A172 (cell line): ENCODE results near the gene NFATC1. TPM values are rescaled to one million over a fixed set of nuclear protein-coding genes. Genes with fewer than 3 reads are reported as not detected.
A peak's percentile ranks its signal among the peaks of the same experiment; 100 is the strongest.

Experiments
- DNase-seq: peaks from one replicate; pipeline ENCODE4 v3.0.0-alpha.2; 2015; ENCODE audit warnings: low spot score
- total RNA-seq: library from RNA; depleted of rRNA; stranded (reverse); fragments of >200 nt; shearing (Covaris generic); gene quantifications from 2 replicates; pipeline ENCODE4 v1.2.3, GENCODE V29; 2014

NFATC1 gene
- total RNA-seq, 1 experiment from 2014 or later = 7.7 TPM

DNA sequence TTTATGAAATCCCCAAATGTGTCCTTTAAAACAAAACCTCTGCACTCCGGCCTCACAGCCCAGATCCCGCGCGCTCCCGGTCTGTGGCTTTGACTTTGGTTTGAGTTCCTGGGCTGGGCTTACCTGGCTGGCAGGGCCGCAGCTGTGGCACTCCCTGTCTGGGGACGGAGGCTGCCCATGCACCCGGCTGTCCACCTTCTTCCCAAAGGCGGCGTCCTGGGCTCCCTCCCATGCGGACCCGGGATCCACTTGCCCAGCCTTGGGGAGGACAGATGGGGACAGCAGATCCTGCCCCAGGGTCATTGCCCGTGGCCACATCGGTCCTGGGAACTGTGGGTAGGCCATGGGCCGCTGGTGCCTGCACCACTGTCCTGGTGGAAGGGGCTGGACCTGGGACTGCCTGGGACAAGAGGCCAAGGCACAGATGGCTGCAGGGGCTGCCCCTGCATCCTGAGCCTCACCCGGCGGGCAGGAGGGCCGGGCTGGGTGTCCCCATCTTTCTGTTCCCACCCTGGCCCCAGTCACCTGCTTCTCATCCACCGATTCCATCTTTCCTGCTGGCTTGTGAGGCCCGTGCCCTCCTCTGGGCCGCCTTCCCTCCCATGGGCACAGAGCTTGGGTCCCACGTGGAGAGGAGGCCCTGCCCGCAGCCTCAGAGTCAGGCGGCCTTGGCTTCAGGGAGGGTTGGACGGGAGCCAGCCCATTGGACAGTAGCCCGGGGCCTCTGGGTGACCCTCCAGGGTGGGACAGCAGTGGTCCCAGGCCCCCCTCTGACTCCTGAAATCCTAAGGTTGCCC lies 27.7 kb downstream of the NFATC1 start:
- DNase-seq = no peak

DNA sequence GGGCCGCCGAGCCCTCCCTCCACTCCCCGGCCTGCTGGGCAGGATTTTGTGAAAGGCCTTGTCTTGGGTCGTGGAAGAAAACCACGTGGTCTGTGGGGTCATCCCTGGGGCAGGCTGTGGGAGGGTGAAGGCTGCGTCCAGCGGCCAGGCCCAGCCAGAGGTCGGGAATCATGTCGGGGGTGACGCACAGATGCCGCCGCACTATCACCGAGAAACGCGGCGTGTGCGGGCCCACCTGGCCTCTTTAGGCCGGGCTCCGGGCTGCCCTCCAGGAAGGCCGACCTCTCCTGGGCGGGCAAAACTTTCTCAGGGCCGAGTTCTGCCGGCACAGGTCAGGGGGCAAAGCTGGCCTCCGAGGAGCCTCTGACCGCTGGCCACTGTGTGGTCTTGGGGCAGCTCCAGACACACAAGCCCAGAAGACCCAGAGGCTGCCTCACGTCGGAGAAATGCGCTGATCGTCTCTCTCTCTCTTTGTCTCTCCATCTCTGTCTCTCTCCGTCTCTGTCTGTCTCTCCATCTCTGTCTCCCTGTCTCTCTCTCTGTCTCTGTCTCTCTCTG lies 28.4 kb downstream of the NFATC1 start:
- no peak for DNase-seq

DNA sequence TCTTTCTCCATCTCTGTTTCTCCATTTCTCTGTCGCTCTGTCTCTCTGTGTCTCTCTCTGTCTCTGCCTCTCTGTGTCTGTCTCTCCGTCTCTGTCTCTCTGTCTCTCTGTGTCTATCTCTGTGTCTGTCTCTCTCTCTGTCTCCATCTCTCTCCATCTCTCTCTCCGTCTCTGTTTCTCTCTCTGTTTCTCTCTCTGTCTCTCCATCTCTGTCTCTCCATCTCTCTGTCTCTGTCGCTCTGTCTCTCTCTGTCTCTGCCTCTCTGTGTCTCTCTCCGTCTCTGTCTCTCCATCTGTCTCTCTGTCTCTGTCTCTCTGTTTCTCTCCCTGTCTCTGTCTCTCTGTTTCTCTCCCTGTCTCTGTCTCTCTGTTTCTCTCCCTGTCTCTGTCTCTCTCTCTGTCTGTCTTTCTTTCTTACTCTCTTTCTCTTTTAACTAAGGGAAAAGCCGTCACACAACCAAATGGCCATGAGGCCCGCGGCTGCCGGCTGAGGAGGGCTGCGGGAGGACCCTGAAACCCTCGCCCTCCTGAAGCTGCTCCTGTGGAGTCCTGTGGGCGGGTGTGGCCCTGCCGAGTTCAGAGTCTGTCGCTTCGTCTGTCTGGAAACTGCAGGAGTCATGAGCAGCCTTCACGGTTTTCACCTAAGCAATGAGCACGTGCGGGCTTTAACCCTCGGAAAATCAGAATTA lies 29.3 kb downstream of the NFATC1 start:
- no peak for DNase-seq

DNA sequence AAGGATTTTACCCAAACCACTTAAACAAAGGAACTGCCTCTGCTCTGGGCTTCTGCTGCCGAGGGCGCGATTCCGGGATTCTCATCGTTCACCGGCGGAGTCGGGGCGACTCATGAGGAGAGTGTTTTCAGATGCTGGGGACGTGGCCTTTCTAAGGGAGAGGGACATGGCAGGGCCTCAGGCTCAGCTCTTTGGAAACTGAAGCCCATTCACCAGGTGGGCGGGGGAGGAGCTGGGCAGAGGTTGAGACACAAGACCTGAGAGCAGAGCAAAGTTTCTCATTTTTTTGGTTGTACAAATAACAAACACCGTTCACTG lies 29.8 kb downstream of the NFATC1 start:
- DNase-seq = no peak

DNA sequence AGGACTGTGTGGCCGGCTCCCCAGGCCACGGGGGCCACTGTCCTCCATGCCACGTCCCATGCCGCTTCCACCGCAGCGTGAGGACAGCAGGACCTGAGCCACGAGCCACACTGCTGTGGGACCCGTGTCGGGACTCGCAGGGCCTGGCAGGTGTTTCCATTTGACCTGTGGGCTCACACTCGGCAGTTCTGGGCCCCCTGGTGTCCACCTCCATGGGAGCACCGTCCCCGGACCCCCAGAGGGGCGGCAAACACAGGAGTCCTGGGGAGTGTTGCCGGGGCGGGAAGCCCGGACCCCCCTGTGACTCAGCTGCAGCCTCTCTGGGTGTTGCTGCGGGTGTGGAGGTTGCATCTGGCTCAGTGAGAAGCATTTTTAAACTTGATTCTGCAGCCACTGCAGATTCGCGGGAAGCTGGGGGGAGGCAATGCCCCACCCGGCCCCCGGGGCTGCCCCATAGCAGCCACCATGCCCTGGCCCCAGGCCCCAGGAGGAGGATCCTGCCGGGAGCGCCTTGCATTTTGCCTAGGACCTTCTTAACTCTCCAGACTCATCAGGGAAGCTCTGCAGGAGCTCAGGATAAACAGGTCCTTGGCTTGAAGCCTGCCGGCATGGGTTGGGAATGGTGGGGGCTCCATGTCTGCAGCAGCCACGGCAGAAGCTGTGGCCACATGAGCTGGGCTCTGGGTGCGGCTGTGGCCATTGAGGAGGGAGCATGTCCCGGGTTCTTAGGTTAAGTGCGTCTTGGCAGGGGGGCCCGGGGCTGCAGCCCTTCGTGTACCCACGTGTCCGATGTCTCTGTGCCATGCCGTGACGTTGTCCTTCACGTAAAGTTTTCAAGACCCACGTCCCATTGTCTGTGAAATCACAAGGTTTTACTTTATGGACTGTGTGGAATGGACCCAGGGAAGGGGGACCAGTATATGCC lies 30.9 kb downstream of the NFATC1 start:
- DNase-seq = no peak

DNA sequence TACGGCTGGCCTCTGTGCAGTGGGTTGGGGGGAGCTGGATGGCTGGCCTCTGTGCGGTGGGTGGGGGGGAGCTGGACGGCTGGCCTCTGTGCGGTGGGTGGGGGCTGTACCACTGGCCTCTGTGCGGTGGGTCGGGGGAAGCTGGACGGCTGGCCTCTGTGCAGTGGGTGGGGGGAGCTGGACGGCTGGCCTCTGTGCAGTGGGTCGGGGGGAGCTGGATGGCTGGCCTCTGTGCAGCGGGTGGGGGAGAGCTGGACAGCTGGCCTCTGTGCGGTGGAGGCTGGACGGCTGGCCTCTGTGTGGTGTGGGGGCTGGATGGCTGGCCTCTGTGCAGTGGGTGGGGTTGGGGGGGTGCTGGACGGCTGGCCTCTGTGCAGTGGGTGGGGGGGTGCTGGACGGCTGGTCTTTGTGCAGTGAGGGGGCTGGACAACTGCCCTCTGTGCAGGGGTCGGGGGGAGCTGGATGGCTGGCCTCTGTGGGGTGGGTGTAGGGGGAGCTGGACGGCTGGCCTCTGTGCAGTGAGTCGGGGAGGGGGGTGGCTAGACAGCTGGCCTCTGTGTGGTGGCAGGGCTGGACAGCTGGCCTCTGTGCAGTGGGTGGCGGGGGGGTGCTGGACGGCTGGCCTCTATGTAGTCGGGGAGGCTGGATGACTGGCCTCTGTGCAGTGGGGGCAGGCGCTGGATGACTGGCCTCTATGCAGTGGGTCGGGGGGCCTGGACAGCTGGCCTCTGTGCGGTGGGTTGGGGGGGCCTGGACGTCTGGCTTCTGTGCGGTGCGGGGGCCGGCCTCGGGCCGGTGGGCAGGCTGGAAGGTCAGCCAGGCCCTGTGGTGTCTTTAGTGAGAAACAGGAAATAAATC lies 31.9 kb downstream of the NFATC1 start:
- no peak for DNase-seq

DNA sequence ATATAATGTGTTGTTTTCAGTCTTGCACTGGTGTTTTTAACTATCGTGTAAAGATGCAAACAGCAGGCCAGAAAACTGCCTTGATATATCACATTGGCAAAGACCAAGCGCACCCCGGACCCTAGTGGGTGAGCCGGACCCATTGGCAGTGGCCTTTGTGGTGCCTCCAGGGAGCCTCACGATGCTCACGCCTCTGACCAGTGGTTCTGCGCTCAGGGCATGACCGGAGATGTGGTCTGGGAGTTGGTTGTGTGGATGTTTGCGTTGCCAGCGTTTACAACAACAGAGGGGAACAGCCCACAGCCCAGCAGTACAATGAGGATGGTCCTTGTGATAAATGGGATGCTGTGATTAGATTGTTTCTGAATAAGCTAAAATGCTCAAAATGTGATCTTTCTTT lies 32.6 kb downstream of the NFATC1 start:
- DNase-seq = no peak

DNA sequence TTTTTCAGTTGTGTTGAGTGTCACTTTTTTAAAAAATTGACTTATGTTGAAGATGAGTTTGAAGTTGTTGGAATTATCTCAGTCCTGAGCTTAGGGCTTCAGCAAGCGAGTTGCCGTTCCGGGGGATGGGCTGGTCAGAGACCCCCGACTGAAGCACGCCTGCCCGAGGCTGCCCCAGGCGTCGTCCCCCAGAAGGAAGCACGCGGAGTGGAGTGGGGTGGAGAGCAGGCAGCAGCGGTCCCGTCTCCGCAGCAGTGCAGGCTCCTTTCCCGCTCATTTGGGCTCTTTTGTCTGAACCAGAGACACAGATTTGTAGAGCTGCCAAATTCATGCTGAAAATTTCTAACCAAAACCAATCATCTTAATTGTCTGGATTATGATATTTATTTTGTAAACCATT lies 33.7 kb downstream of the NFATC1 start:
- DNase-seq = no peak

DNA sequence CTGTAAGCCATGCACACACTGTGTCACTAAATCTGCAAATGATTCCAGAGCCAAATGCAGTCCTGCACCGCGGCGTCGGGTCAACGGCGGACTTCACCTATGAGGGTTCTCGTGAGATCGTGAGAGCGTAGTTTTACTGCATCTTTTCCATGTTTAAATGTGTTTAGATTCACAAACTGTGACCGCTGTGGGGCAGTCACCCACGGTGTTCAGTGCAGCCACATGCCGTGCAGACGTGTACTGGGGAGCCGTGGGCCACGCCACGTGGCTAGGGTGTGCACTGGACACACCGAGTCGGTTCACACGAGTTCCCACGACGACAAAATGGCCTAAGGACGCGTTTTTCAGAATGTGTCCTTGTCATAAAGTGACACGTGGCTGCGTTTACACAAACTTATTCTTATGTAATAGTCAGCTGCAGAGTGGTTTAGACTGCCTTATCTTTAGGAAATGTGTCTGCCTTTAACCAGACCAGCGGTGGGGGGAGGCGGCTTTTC lies 34.1 kb downstream of the NFATC1 start:
- DNase-seq = no peak

DNA sequence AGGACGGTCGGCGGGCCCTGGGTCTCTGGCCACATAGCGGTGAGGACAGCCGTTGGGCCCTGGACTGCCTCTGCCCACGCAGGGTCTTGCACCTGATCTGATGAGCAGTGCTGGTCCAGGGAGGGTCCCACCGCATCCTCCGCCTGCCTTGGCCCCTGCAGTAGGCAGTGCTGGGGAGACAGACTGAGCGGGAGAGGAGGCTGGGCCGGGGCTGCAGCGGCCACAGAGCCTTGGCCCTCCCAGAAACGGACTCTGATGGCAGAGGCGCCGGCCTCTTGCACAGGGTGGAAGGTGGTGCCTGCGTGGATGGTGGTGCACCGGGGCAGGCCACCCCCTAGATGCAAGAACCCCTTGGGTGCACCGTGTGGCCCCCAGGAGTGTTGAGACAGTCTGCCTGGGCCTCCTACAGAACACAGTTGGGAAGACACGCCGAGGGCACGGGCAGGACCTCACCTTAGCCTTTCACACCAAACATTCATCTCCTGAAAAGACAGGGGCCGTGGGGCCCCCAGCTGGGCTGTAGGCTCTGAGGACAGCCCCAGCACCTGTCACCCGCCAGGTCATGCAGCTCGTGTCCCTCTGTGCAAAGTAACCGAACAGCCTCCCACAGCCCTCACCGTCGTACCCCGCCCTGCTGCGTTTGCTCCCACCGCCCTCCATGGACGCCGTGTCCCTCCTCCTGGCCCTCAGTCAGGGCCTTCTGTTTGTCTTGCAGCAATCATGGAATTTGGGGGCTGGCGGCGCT lies 36.8 kb downstream of the NFATC1 start:
- DNase-seq = no peak

DNA sequence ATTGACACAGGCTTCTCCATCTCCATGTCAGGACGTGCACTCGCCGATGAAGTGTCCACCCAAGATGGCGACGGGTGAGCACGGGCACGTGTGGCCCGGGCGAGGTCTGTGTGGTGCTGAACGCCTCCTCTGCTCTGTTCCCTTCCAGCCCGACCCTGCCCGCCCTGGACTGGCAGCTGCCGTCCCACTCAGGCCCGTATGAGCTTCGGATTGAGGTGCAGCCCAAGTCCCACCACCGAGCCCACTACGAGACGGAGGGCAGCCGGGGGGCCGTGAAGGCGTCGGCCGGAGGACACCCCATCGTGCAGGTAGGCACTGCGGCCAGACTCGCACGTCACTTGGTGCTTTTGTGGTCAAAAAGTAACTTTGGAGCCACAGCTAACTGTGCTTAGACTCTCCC lies 37.7 kb downstream of the NFATC1 start:
- no peak for DNase-seq

DNA sequence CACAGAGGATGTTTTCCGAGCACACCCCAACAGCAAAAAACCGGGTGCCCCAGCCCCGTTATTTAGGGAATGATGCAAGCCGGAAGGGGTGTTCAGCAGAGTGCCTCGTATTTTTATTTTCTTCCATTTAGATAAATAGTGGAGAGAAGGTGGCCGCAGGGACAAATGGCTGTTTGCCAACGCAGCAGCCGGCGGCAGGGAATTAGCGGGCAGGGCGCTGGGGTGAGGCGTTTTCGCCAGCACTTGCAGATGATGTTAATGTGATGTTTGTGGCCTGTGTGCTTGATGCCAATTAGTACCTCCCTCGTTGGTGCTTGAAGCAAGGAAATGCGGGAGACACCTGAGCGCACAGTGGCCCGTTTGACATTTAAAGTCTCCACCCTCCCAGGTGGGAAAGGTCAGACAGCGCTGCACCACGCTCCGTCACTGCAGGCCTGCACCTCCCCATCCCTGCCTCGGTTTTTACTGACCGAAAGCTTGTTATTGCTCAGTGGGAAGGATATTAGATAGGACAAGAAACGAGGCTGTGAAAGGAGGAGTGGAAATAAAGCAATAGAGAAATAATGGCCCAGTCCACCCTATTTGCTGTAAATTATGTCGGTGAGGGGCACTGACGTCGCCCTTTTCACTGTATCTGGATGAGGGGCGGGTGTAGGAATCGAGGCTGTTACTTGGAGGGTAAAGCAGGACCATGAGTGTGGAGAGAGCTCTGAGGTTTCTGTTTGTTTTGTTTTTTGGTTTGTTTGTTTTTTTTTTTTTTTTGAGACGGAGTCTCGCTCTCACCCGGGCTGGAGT lies 39.1 kb downstream of the NFATC1 start:
- DNase-seq = no peak

DNA sequence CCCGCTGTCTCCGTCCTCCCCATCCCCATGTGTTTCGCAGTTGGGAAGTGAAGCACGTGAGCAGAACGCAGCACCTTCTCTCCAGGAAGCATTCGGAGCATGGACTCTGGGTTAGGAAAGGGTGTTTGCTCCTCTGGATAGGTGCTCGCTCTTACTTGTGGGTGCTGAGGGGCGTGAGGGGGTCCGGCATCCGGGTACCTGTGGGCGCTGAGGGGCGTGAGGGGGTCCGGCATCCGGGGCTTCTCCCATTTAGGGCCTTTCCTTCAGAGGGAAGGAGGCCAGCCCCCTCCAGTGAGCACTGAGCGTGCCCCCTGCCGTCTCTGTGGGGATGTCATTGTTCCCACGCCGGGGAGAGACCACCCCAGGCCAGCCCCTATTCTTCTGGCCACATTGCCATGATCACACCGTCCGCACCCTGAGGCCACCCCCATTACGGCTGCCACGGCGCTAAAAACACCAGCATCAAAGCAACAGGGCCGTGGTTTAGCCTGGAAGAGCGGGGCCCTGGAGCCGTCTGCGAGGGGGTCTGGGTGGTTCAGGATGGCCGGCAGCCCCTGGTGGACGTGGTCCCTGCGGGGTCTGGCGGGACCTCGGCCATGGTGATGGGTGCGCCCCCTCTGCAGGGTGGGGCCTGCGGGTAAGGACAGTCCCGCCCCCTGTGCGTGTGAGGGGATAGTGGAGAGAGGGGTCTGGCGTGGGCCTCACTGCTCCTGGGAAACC lies 41.0 kb downstream of the NFATC1 start:
- DNase-seq = no peak

DNA sequence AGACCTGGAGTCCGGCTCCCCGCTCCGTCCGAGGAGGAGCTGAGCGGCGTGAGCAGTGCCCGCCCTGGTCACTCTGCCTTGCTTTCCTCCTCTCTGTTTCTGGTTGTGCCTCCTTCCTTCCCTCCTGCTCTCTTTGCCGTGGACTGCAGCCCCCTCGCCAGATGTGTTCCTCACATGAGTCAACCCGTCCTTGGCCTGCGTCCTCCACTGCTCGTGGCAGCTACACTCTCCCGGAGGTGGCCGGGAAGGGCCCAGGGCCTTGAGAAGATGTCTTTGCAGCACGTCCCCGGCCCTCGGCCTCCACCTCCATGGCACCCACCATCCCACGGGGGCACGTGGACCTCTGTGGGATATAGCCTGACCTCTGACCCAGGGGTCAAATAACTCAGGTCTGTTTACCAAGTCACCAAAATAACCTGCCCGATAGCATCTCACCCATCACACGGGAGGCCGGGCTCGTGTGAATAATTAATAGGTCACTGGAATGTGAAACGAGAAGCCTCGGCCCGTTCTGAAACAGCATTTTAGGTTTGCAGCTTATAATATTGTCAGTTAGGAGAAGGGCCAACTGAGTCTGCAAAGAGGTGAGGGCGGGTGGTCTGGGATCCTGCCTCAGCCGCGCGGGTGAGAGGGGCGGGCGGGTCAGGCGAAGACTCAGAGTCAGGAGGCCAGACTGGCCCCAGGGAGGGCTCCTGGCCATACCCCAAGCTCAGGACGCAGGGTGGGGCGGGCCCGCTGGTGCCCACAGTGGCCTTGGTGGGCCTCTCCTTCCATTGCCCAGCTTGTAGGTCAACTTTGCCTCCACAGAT lies 42.6 kb downstream of the NFATC1 start:
- DNase-seq = no peak

DNA sequence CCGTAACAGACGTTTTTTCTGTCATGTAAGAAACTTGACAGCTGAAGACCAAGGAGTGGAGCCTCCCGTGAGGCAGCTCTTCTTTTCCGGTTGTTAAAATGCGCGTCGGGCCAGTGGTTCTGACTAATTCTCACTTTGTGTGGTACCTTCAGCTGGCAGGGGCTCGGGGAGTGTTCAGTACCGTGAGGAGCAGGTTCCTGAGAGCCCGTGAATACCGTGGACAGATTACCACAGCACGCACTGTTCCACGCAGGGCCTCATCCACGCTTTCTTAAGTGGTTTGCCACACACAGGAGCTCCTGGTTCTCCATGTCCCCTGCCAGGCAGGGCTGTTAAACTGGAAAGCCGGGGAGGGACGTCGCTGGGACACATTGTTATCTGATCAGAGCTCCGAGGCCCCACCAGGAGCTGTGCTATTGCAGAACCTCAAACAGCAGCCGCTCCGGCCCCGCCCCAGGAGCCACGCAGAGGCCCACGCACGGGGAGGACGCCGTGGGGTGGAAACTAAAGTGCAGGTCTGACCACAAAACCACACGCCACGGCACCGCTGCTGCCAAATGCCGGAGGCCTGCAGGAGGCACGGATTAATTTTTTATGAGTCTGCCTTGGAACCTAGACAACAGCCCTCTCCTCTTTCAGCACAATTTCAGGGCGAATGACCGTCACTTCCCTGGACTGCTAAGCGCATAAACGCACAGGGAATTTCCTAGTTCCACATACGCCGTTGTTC lies 43.3 kb downstream of the NFATC1 start:
- peak; percentile 55 for DNase-seq

DNA sequence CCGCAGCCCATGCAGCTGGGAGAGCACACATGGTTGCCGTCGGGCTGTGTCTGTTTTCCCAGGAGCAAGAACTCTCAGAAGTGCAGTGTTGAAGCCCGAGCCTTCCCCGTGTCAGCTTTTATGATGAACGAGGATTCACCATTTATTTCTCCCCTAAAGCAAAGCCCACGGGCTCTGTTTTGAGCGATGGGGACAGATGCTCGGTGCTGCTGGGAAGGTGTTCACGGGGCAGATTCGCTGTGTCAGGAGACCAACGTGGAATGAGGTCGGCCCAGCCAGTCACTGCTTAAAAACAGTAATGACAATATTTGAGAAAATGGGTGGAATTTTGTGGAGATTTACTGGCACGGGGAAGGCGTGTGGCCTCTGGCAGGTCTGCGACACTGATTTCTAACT lies 43.9 kb downstream of the NFATC1 start:
- no peak for DNase-seq
